HS-5 (cell line): ENCODE measurements around the gene ZNF620.
A peak's percentile ranks its signal among the peaks of the same experiment; 100 is the strongest.
"Not testable (repeated sequence)": the region's sequence is repeated elsewhere in the genome, so short reads cannot be mapped to it uniquely, and the experiment has no call there.

ENCODE experiments used
- DNase-seq: peaks from one replicate; pipeline ENCODE4 v3.0.0-alpha.2; 2012; ENCODE audit warnings: low read depth

Gene ZNF620

DNA sequence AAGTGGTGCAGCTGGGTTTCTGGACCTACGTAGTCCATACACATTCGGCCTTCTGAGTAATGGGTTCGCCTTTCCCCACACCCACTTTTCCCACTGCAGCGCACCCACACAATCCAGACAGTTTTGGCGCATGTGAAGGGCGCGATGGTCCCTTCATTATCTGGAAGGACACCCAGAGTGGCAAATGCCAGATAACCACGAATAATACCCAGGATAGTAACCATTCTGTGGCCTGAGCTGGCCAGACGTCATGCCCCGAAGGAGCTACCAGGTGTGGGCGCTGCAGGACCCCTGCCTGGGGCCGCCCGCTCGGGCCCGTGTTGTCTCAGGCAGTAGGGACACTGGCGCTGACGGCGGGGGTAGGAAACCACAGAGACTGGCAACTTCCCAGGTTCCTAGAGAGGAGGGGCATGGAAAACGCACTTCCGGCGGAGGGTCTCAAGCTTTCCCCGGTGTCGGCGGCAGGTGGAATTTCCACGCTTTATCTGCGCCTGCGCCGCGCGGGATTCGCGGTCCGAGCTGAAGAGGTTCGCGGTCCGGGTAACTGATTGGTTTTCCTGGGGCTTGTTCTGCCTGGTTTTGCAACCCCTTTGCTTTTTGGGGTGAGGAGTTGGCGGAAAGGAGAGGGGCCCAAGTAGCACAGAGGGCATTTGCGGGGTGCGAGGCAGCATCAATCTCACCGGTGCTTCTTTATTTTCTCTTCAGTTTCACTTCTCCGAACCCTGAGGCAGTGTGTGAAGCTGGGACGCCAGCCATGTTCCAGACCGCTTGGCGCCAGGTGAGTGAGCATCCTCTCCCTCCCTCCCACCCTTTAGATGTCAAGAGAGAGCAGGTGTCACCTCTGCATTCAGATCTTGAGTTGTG is at the start of gene ZNF620:
TSS of gene ZNF620 (plus strand) at position 441 of the 864 bp plus-strand sequence. CDS start at position 755, 314 bp downstream.
- no peak for DNase-seq

DNA sequence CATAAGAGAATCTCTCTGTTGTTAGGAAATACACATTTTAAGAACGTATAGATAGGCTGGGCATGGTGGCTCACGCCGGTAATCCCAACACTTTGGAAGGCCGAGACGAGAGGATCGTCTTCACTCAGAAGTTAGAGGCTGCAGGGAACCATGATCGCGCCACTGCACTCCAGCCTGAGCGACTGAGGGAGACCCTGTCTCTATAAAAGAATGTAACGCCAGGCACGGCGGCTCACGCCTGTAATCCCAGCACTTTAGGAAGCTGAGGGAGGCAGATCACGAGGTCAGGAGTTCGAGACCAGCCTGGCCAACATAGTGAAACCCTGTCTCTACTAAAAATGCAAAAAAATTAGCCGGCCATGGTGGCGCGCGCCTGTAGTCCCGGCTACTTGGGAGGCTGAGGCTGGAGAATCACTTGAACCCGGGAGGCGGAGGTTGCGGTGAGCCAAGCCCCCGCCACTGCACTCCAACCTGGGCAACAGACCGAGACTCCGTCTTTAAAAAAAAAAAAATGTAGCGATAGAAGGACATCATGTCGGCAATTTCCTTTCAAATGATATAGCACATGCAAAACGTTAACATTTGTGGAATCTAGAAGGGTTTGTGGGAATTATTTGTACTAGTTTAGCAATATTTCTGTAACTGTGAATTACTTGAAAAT is 49.4 kb upstream of the ZNF620 start:
- DNase-seq: no peak

DNA sequence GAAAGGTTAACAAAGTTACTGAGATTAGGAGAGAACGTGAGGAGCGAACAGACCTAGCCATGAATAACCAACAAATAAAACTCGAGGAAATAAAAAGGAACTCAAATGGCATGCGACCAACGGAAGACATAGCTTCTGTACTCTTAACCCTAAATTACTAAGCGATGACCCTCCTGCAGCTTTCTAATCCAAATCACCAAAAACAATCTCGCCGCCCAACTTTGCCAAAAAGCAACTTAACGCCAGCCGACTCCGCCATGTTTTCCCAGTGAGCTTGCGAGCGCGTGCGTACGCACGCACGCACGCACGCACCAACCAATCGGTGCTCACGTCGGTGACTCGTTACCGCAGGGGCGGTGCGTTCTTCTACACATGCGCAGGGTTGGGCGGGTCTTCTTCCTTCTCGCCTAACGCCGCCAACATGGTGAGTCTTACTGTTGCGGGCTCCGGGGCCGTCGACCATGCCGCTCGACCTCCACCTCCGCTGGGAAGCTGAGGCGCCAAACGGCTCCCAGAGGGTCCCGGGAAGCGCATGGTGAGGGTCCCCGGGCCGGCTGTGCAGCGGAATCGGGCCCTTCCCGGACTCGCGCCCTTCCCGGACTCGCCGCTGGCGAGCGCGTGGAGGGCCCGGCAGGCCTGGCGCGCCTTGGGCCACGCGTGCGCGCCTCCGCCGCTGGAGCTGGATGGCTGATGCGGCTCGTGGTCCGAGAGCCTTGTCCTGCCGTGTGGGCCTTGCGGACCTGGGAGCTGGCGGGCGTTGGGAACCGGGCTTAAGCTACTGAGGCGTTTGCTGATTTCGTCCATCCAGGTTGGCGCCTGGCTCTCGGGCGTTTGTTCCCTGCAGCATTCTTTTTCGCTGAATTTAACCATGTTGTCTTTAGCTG is 48.7 kb upstream of the ZNF620 start, which contains the start of gene RPL14:
TSS of gene RPL14 (plus strand) at position 400 of the 884 bp plus-strand sequence. CDS start at position 533, 133 bp downstream.
- DNase-seq: peak; percentile 74

DNA sequence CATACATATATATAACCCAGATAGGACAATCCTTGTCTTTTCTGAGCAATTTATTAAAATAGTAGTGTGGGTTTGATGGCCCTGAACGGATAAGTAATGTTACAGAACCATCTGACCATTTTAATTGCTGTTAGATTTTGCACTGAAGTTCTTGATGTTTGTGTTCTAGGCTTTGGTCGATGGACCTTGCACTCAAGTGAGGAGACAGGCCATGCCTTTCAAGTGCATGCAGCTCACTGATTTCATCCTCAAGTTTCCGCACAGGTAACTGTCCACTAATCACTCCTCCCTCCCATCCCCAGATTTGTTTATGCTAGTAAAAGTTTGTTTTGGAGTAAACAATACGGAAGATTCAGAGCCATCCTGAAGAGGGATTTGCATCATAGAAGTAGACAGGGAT is 47.4 kb upstream of the ZNF620 start:
- no peak for DNase-seq

DNA sequence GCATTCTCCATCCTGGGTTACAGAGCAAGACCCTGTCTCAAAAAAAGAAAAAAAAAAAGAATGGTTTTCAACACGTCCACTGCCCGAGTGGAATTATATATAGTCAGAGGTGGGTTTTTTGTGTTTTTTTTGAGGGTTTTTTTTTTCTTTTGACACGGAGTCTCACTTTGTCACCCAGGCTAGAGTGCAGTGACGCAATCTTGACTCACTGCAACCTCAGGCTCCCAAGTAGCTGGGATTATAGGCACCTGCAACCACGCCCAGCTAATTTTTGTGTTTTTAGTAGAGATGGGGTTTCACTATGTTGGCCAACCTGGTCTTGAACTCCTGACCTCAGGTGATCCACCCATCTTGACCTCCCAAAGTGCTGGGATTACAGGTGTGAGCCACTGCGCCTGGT is 45.4 kb upstream of the ZNF620 start:
- not testable (repeated sequence) for DNase-seq

DNA sequence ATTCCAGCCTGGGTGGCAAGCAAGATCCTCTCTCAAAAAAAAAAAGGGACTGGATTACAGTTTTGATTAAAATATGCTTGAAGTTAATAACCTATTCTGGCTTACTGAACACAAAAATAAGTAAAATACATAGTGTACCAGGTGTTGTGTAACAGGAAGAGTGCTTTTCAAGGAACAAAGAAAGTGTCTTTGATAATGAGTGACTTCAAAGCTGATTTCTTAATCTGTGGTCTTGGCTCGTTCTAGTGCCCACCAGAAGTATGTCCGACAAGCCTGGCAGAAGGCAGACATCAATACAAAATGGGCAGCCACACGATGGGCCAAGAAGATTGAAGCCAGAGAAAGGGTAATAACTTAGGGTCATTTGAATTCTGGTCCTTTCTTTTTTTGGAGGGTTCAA is 44.7 kb upstream of the ZNF620 start:
- DNase-seq: no peak

DNA sequence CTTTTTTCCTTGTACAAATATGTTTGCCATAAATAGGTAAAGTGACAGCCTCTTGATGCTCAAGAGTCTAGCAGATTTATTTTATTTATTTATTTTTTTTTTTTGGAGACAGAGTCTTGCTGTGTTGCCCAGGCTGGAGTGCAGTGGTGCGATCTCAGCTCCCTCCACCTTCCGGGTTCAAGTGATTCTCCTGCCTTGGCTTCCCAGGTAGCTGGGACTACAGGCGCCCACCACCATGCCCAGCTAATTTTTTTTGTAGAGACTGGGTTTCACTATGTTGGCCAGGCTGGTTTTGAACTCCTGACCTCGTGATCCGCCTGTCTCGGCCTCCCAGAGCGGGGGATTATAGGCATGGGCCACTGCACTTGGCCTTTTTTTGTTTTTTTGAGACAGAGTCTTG is 43.0 kb upstream of the ZNF620 start:
- DNase-seq: not testable (repeated sequence)

DNA sequence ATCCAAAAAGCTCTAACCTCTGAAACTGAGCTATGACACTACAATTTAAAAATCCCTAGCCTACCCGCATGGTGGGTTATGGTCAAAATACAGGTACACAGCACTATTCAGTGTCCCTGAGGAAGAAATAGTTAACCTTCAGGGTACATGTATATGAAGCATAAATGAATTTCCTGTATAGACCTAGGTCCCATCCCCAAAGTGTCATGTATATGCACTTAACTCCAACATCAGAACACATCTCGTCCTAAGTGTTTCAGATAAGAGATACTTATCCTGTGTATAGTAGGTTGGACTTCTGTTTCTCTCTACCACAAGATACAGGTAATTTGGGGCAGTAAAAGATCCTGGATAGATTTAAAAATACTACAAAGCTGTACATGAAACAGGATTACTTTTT is 42.3 kb upstream of the ZNF620 start:
- DNase-seq: no peak

DNA sequence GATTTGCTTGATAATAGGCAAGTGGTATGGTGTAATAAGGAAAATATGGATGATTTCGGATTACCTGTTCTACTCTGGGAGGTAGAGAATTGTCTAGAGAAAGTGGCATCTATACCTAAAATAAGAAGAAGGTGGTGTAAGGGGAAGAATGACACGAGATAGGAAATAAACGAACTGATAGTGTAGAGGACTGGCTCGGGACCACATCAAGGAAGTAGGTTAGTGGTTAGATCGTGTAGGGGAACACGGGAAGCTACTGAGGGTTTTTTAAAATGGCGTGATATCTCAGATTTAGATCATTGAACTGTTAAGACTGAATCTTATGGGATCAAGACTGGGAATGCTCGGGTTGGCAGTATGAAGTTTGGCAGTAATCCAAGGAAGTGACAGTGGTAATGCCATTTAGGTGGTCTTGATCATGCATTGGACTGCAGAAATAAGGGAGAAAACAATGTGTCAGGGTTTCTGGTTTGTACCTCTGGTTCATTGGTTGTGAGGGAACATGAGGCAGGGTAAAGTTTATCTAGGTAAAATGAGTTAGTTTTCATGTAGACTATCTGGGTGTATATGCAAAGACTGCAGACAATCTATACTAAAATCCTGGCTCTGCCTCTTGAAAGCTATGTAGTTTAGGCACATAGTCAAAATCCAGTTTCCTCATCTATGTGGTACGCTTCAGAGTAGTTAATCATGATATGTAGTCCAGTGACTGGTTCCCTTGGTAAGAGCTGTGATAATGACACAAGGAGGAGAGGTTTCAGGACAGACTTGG is 41.3 kb upstream of the ZNF620 start:
- DNase-seq: no peak

DNA sequence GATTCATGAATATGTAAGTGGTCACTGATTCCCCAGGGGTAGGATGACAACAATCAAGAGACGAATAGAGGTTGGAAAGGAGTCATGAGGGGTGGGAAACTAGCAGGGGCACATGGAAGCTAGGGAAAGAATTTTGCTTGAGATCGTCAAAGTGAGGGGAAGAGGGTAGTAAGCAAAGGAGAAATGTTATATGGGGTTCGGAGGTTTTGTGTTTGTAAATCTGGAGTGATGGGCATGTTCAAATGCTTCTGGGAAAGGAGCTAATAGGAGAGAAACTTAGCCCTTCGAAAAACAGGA is 40.8 kb upstream of the ZNF620 start:
- DNase-seq: no peak

DNA sequence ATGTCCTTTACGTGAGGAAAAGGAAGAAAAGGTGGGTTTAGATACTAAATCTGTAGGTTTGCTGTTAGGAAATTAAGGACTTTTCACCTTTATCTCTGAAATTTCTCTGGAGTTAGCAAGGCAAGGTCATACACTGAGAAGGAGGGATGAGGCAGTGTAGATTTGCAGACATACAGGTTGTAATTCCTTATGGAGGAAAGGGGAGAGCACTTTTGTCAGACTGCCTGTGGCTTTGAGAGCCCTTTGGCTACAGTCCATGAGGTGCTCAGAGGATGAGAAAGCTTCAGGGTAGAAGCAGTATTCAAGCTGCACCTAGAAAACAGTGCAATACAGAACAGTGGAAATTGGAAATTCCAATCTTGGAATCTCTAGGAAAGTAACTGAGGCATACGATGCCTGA is 40.4 kb upstream of the ZNF620 start:
- DNase-seq: no peak

DNA sequence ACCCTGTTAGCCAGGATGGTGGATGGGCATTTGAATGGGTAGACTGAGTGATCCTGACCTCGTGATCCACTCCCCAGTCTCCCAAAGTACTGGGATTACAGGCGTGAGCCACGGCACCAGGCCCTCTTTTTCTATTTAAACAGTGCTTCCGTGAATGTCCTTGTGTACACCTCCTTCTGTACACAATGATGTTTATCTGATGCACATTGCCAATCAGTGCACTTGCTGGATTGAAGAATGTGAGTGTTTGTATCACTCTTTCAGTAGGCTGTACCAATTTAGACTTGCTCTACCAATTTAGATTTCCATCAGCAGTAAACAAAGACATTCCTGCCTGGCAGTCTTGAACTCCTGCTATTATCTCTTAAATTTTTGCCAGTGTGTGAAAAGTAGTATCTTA is 37.8 kb upstream of the ZNF620 start:
- DNase-seq: no peak

DNA sequence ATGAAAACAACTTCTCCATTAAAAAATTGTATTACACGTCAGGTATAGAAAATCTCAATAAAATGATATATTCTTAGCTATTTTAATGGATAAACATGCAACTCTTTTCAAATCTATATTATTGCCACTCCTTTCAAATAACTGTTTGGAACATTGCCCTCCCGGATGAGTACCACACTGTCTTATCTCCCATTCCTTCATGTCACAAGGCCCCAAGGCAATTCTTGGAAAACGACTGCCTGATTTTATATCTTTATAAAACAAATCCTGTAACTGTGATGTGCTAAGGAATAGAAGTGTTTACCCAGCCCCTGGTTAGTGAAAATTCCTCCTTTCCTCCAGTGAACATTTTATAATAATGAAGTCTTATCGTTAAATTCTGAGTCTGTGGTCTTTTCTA is 35.1 kb upstream of the ZNF620 start:
- no peak for DNase-seq

DNA sequence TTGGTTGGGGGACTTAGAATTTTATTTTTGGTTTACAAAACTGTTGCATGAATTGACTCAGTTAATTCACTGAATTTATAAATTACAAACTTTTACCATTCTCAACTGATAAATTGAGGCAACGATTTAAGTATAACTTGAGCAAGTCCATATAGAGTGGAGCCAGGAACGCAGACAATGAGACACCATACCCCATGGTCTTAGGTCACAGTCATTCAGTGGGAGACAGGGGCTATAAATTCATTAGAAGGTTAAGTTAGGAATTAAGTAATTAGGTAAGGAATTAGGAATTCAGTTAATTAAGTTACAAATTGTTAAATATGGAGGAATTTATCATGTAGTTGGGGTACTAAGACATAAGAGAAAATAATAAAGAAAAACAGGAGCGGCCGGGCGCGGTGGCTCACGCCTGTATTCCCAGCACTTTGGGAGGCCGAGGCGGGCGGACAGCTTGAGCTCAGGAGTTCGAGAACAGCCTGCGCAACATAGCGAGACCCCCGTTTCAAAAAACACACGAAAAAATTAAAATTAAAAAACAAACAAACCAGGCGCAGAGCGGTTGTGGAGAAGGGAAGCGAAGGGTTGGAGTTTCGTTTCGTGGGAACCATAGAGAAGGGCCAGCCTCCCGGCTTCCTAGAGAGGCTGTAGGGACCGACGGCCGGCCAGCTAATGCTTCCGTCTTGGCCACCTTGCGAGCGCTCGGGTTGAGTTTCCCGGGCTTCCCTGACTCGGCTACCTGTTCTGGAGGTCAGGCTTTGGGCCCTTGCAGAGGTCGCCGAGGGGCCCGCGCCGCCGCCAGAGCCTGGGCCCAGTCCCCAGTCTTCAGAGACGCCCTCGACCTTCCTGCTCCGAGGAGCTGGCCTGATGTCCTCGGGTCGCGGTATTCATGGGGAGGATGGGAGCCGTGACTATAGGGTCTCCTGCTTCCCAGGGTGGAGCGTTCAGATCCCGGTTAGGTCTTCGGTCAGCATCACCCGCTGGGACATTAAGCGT is 29.1 kb upstream of the ZNF620 start, which contains the start of gene ZNF619:
TSS of gene ZNF619 (plus strand) at position 645 of the 993 bp plus-strand sequence. CDS start 858 bp downstream, outside the sequence.
- DNase-seq: peak; percentile 41

DNA sequence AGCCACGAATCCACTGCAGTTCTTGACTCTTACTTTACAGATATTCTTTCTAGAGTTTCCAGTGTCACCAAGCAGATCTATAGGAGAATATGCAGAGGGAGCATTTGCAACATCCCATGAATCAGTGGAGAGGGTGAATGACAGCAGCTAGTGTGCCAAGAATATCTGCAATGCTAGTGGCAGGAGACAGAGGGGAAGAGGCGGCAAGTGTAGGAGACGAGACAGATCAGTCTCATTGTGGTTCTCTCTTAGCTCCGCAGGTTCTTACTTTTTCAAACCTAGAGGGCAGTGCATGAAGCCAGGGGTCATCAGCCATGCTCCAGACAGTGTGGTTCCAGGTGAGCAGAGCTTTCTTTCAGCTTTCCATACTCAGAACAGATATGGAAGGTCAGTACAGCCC is 28.2 kb upstream of the ZNF620 start:
- no peak for DNase-seq

DNA sequence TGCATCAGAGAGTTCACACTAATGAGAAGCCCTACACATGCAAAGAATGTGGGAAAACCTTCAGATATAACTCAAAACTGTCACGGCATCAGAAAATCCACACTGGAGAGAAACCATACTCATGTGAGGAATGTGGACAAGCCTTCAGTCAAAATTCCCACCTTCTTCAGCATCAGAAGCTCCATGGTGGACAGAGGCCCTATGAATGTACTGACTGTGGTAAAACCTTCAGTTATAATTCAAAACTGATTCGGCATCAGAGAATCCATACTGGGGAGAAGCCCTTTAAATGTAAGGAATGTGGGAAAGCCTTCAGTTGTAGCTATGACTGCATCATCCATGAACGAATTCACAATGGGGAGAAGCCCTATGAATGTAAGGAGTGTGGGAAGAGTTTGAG is 18.7 kb upstream of the ZNF620 start:
- DNase-seq: no peak

DNA sequence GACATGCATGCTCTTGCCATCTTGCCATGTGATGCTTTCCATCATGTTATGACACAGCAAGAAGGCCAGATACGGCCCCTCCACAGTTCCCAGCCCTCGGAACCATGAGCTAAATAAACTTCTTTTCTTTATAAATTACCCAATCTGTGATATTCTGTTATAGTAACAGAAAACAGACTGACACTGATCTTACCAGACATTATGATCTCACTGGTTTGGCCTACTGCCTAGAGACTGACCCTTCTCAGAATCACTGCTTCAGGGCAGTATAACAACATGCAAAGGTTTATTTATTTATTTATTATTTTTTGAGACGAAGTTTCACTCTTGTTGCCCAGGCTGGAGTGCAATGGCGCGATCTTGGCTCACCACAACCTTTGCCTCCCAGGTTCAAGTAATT is 14.9 kb upstream of the ZNF620 start:
- no peak for DNase-seq

DNA sequence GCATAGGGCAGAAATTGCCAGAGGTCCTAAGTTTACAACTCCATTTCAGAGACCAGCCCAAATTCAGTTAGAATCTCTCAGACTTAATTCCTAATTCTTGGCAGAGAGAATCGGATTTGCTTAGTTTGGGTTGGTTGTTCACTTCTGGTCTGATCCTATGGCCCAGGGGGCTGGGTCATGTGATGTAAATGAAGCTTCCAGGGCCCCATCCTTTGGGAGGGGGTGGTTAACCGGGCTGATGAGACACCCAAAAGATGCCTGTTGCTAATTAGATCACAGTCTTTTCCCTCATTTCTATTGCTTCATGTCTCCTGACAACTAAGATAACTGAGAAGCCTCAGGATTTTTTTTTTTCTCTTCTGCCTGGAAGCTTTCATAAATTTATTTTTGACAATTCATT is 11.1 kb upstream of the ZNF620 start:
- no peak for DNase-seq

DNA sequence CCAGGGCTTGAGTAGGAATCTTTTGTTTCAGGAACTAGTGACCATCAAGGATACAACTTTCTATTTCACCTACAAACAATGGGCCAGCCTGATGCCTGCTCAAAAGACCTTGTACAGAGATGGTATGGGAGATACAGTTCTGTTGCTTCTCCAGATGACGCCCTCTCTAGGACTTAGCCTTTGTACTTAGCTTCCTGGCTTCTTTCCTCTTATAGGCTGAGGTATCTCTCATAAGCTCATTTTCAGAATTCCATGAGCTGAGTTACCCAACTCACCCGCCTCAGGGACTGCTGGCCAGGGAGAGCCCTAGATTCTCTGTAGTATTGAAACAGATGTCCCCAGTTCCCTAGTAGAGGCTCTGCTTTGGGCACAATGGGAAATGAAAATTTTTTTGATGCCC is 8.6 kb upstream of the ZNF620 start:
- DNase-seq: no peak

DNA sequence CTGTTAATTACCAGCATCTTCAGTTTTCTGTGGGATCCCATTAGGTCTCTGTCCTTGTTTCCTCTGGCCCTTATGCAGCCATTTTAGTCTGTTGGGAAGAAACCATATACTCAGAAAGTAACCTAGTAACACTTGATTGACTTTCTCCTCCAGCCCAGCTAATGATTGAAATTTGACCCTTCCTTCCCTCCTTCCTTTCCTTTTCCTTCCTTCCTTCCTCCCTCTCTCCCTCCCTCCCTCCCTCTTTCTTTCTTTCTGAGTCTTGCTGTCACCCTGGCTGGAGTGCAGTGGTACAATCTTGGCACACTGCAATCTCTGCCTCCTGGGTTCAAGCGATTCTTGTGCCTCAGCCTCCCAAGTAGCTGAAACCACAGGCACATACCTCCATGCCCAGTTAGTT is 5.9 kb upstream of the ZNF620 start:
- no peak for DNase-seq
